Suppressor macrophage (primary cell): ENCODE measurements around the gene MED14.
A peak's percentile ranks its signal among the peaks of the same experiment; 100 is the strongest.

ENCODE experiments used
- DNase-seq, 4 experiments: peaks; one replicate each; pipeline ENCODE4 v3.0.0-alpha.2; 2020 to 2022

Gene MED14

DNA sequence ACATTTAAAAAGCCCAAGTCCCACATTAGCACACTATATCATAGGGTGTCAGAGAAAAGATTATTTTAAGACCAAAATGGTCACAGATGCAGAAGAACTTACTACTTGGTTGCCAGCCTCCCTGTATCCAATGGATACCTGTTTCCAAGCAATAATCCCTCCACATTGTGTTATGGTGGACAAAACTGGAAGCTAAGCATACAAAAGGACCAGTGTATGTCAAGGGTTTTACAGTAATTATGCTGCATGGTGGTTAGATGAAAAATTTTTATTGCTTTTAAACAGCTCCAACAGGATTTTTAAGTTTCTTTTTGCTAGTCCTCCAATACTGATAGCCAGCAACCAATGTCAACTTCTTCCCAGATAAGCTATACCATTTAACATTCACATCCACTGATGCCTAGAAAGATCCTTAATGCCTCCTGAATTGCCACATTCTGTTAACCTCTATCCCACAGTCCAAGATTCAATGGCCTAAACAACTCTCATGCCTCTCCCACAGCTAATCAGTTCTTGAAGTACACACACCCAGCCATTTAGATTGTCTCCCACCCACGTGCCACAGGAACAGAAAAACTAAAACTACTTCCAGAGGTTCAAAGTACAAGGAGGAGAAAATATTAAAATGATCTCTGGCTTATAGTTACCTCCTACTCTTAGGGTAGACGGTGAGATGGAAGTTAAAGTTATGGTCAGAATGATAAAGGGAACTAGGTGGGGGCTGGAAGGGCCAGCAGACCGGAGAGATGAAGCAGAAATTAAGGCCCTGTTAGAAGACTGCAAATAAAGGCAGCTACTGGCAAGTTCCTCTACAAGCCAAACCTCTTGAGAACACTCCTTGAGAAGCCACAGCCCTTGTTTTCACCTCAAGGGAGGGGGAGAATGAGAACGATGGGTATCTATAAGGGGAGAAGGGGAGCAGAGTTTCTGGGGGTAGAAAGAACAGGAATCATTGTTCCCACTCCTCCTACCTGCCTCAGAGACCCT is 5.5 kb downstream of the MED14 start:
- DNase-seq: peak in 1 of 4 experiments; percentile 7

DNA sequence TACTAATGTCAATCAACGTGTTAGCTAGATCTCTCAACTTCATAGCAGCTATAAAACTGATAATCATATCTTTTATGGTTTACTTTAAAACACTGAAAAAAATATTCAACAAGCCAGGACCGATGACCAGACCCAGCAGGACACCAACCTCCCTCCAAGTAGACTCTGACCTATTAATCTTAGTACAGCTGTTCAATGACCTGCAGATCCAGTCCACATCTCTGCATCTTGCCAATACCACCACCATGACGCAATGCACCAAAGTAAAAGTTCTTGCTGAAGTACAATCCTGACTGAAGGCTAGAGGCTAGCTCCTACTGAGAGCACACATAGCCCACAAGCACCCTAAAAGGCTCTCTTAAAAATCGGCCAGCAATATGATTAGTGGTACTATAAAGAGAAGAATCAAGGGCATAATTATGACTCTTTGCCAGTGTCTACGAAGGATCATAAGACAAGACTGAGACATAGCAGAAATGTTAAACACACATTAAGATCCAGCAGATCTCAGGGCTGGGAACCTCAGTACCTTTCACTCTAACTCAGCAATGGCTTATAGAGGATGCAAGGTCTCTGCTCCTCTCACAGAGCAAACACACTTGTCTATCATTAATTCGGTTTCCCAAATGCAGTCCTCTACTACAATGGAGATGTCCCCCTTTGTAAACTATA is 7.6 kb downstream of the MED14 start:
- no peak for DNase-seq

DNA sequence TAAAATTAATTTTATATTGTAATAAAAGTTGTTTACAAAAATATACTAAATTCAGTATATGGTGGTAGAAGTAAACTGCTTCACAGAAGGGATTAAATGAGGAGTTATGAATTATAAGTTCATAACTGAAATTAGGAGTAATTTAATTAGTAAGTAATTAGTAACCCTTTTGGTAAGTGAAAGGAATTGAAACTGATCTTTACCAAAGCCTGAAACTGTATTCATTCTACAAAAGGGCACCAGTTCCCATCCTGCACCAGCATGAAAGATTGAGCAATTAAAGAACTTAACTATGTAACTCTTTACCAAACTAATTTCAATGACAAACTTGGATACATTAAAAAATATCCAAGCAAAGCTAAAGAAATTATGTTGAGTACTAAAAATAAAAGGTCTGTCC is 8.2 kb downstream of the MED14 start:
- no peak for DNase-seq

DNA sequence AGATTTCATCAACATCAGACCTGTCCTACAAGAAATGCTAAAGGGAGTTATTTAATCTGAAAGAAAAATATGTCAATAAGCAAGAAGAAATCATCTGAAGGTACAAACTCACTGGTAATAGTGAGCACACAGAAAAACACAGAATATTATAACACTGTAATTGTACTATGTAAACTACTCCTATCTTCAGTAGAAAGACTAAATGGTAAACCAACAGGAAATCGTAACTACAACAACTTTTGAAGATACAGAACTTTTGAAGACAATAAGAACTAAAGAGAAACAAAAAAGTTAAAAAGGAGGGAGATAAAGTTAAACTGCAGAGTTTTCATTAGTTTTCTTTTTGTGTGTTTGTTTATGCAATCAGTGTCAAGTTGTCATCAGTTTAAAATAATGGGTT is 12.4 kb downstream of the MED14 start:
- DNase-seq: no peak

DNA sequence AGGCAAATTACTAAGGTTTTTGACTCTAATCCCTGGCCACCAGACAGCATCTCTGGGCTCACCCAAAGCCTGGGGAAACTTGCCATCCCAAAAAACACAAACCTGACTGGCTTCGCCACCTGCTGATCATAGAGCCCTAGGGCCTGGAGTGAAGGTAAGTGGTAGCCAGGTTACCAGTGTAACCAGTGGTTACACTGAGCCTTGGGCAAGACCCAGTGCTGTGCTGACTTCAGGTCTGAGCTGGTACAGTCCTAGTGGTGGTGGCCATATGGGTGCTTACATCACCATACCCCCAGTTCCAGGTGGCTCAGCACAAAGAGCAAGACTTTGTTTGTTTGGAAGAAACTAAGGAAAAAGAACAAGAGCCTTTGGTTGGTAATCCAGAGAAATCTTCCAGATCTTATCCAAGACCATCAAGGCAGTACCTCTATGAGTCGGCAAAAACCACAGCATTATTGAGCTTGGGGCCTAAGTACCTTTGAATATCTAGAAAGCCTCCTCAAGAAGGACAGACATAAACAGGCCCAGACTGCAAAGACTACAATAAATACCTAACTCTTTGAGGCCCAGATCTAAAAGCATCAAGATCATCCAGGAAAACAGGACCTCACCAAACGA is 13.7 kb downstream of the MED14 start:
- no peak for DNase-seq

DNA sequence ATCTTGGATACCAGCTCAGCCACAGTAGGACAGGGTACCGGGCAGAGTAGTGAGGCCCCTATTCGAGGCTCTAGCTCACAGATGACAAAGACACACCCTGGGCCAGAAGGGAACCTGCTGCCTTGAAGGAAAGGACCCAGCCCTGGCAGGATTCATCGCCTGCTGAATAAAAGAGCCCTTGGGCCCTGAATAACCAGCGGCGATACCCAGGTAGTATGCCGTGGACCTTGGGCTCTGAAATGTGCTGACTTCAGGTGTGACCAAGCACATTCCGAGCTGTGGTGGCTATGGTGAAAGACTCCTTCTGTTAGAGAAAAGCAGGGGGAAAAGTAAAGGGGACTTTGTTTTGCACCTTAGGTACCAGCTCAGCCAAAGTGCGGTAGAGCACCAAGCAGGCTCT is 14.6 kb downstream of the MED14 start:
- DNase-seq: no peak

DNA sequence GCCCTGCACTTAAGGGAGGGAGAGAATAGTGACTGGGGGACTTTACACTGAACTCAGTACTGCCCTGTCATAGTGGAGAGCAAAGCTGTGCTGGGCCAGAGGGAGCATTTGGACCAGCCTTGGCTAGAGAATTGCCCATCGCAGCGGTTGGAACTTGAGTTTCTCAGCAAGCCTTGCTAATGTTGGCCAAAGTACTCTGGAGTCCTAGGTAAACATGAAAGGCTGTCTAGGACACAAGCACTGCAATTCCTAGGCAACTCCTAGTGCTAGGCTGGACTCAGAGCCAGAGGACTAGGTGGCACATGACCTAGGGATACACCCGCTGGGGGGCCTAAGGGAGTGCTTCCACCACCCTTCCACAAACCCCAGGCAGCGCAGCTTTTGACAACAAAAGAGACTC is 15.0 kb downstream of the MED14 start:
- DNase-seq: no peak

DNA sequence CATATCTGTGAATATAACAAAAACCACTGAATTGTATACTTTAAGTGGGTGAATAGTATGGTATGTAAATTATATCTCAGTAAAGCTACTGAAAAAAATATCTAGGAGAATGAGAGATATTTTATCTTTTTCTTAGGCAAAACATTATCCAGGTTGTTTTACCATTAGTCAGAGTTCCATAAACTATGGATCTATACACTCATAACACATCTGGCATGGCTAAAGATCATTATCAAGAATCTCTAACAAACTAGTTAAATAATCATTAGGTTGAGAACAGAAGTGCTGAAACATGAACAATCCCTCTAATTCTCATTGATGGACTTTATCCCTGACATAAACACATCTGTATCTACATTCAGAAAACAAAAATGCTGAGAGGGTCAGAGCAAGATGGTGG is 15.6 kb downstream of the MED14 start:
- no peak for DNase-seq

DNA sequence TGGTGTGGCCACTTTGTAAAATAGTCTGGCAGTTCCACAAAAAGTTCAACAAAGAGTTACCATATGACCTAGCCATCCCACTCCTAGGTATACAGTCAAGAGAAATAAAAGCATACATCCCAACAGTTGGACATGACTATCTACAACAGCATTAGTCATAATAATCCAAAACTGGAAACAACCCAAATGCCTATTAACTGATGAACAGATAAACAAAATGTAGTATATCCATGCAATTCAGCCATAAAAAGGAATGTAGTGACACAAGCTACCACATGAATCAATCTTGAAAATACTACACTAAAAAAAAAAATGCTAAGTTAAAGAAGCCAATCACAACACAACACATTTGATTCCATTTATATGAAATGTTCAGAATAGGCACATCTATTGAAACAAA is 16.1 kb downstream of the MED14 start:
- DNase-seq: no peak

DNA sequence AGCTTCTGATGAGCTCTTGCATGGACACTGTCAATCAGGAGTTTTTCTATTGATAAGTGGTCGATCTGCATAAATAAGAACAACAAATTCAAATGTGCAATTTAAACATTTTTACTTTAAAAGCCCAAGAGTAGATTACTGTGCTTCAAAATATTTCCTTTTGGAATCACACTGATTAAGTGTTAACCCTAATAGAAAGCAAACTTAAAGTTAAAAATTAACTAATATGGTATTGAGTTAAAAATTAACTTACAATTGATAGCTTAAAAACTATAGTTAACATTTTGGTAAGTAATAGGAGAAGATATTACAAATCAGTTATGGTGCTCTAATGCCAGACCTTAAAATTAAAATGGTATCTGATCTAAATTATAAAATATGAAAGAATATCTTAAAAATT is 25.9 kb downstream of the MED14 start:
- no peak for DNase-seq

DNA sequence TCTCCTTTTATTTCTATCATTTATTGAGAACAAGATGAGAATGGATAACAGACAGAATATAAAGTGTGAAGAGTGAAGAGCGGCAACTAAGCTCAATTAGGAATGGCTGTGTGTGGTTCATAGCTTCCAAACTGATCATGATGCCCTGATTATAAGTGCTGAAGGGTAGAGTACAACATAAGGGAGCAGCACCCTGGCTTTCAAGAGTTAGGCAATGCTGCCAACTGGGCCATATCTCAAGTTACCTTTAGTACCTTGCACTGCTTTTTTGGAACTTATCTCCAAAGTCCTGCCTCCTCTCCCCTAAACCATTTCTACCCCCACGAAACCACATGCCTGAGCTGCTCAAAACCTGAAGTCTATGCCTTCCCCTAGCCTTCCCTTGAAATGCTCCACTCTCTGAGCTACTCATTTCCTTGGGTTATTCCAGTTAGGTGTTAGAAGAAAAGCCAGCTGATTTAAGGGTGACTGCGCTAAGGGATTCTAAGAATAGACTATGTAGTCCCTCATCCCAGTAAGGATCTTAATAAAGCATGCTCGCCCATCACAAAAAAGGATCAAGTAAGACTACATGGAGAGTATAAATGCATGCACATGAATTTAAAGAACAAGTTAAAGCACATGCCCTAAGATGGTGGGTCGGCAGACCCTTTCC is 29.6 kb downstream of the MED14 start:
- no peak for DNase-seq

DNA sequence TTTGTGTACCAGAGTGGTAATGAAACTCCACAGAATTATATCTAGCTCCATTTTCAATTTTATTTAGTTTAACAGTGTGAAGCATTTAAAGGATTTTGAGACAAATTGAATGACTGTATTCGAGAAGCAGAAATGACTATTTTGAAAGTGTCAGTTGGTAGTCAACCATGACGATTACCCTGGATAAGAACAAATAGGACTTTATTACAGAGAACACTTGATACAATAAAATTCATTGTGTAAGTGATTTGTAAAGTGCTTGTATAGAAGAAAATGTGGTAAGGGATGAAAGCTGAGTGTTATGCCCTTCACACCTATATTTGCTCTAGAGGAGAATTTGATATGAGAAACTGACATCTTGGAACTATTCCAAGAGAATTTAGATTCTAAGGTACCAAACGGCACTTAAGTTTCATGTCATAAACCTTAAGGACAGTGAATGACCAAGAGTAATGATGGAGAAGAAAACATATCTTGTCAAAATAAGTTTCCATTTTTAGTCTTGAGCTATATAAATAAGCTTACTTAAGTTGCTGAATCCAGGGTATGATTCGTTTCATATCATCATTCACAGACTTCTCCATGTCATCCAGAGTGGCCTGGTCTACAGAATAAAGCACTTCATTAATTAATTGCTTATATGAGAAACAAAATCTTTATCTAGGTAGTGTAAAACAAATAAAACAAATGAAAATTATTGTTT is 34.6 kb downstream of the MED14 start:
- DNase-seq: no peak

DNA sequence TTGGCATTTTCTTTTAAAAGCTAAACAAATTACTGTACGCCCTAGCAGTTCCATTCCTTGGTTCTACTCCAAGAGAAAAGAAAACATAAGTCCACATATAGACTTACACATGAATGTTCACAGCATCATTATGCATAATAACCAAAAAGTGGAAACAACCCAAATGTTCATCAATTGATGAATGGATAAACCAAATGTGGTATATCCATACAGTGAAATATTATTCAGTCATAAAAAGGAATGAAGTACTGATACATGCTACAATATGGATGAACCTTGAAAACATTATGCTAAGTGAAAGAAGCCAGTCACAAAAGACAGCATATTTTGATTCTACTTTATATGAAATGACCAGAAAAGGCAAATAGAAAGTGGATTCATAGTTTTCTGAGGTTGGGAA is 36.5 kb downstream of the MED14 start:
- no peak for DNase-seq

DNA sequence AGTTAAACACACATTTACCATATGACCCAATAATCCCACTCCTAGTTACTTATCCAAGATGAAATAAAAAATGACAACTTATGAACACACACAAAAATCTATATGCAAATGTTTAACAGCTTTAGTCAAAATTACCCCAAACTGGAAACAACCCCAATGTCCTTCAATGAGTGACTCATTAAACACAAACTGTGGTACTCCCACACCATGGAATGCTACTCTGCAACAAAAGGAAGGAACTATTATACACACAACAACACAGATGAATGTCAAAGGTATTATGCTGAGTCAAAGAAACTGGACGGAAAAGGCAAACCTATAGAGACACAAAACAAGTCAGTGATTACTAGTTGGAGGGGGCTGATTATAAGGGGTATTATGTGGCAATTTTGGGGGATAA is 40.5 kb downstream of the MED14 start:
- DNase-seq: peak in 2 of 4 experiments; percentile 3 to 4

DNA sequence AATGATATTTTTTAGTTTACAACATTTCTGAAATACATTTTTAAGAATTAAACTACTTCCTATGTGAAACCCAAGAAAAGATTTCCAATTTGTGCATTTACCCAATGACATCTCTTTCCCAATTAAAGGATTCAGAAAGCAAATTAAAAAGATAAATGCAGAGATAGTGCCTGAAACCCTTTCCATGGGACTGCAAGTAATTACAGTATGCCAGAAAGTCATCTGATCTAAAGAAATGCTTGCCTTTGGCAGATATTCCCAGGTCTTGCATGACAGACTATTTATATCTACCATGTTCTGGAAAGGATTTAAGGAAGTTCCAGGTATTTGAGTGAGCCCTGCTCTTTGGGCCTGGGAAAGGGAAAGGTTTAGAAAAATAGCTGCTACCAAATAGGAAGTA is 46.4 kb downstream of the MED14 start:
- no peak for DNase-seq

DNA sequence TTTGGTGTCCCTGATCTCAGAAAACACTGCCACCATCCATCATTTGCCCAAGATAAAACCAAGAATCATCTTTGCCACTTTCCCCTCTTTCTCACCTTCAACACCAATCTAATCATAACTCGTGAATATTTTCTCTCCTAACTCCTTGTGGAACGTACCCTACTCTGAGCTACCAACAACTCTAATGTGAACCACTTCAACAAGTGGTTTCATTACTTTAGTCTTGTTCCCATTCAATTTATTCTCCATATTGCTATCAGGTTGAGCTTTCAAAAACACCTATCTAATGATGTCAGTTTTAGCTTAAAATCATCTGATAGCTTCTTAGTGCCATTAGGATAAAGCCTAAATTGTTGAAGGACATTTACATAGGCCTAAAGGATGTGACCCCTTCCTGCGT is 48.2 kb downstream of the MED14 start:
- no peak for DNase-seq

DNA sequence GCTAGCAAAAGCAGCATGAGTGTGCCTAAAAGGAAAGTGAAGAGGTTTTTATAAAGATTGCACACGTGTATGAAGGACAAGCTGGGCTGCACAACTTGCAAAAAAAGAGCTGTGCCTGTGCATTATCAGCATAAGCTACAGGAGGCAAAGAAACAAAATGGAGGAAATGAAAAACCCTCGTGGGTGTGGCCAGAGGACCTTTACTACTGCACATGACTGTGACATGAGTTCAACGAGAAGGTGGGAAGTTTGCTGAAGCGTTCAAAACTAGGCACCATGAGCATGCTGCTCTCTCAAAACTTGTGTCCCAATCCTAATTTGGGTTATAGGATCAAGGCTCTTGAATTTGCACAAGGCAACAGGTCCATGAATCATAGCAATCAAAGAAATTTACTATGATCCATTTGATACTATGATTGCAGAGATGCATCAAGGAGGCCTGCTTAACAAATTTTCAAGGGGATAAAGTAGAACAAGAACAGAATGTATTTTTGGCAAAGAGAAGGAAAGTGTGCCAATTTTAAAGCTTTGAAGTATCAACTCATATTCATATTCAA is 49.9 kb downstream of the MED14 start:
- peak; percentile 22 to 59 (median 45) for DNase-seq

DNA sequence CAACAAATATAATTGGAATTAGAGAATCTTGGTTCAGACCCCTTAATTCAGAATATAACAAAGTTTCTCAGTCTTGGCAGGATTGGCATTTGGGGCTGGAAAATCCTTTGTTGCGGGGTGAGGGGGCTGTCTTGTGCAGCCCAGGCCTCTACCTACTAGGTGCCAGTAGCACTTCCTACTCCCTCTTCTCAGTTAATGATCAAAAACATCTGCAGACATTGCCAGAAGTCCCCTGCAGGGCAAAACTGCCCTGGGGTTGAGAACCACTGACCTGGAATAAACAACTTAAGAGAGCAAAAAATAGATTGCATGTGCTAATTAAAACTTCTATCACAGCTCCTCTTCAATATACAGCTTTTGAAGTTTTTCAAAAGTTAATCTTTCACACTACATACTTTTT is 51.2 kb downstream of the MED14 start:
- DNase-seq: no peak

DNA sequence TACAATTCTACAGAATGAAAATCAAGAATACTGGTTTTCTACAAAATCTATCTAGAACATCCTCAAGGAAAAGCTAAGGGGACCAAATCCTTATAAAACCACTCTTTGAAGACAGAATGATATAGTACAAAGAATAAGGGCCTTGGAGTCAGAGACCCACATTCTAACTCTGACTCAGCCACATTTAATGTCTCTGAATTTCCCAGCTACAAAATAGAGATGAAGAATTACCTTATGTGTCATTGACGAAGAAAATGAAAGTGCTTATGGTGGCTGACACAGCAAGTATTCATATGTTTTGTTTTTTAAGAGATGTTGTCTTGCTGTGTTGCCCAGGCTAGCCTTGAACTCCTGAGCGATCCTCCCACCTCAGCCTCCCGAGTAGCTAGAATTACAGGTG is 52.1 kb downstream of the MED14 start:
- DNase-seq: no peak

DNA sequence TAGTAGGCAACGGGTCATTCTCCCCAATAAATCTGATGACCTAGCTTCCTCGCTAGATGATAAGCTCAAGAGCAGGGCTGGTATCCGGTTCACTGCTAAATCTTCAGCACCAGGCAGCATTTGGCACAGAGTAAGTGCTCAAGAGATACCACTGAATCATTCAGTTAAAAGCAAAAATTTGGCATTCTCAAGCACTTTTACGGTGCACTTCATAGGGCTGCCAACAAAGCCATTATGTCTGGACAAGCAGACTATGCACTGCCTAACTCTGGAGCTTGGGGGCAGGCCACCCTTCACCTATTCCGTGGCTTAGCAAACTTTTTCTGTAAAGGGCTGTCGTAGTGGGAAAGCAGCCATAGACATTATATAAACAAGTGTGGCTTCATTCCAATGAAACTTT is 64.2 kb downstream of the MED14 start:
- DNase-seq: no peak

DNA sequence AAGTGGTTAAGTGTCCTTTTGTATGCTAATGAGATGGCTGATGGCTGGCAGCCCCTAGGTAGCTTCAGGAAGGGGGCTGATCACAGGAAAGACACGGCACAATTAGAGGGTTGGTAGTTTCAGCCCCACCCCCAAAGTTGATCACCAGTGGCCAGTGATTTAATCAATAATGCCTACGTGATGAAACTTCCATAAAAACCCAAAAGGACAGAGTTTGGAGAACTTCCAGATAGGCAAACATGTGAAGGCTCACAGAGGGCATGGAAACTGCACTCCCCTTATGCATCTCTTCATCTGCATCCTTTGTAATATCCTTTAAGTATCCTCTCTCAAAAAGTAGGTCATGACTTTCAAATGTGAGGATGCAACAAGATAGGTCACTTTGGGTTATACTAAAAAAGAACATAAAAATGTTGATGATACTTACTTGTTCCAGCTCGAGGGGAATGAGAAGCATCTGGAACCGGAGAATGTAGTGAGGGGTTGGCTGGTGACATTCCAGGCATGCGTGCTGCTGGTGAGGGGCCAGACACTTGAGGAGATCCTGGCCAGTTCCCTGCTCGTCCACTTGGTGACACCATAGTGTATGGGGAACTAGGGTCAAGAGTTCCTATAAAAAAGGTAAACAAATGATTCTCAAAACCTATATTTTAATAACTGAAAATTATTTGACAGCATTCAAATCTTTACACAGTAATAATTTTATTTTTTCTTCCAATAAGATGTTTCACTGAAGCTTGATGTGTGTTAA is 71.3 kb downstream of the MED14 start:
- DNase-seq: peak in 1 of 4 experiments; percentile 1
